ENCODE data around the gene KRTAP6-2.

KRTAP6-2 gene, protein sequence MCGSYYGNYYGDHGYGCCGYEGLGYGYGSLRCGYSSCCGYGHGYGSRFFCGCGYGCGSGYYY
- long read RNA-seq = 0 reads

DNA sequence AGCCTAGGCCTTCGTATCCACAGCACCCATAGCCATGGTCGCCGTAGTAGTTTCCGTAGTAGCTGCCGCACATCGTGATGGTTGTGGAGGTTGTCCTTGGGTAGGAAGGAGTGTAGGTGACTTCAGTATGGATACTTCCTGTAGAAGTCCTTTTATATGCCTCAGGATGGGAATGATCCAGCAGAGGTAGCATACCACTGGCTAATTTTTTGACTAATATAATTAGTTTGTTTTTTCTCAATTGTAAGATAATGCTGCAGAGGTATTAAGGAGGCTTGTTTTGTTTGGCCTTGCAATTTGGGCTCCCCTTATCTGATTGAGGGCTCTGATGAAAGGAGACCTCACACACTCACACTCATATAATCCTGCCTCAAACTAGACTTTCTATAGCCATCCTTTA lies at the start of gene KRTAP6-2:
TSS of gene KRTAP6-2 (minus strand) at position 101 of the 400 bp plus-strand sequence. CDS start at position 73, 28 bp downstream.
- TF ChIP-seq, protein P1, sequence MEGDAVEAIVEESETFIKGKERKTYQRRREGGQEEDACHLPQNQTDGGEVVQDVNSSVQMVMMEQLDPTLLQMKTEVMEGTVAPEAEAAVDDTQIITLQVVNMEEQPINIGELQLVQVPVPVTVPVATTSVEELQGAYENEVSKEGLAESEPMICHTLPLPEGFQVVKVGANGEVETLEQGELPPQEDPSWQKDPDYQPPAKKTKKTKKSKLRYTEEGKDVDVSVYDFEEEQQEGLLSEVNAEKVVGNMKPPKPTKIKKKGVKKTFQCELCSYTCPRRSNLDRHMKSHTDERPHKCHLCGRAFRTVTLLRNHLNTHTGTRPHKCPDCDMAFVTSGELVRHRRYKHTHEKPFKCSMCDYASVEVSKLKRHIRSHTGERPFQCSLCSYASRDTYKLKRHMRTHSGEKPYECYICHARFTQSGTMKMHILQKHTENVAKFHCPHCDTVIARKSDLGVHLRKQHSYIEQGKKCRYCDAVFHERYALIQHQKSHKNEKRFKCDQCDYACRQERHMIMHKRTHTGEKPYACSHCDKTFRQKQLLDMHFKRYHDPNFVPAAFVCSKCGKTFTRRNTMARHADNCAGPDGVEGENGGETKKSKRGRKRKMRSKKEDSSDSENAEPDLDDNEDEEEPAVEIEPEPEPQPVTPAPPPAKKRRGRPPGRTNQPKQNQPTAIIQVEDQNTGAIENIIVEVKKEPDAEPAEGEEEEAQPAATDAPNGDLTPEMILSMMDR (IDR thresholded peaks at IDR 0.05; ENCODE audit: insufficient read depth, low read length) = no peak
- no peak for TF ChIP-seq POLR2AphosphoS5 (IDR thresholded peaks at IDR 0.05; ENCODE audit: low read depth)
- TF ChIP-seq GABPA (IDR thresholded peaks at IDR 0.05; ENCODE audit: low read depth) = no peak
- TF ChIP-seq, protein P2, sequence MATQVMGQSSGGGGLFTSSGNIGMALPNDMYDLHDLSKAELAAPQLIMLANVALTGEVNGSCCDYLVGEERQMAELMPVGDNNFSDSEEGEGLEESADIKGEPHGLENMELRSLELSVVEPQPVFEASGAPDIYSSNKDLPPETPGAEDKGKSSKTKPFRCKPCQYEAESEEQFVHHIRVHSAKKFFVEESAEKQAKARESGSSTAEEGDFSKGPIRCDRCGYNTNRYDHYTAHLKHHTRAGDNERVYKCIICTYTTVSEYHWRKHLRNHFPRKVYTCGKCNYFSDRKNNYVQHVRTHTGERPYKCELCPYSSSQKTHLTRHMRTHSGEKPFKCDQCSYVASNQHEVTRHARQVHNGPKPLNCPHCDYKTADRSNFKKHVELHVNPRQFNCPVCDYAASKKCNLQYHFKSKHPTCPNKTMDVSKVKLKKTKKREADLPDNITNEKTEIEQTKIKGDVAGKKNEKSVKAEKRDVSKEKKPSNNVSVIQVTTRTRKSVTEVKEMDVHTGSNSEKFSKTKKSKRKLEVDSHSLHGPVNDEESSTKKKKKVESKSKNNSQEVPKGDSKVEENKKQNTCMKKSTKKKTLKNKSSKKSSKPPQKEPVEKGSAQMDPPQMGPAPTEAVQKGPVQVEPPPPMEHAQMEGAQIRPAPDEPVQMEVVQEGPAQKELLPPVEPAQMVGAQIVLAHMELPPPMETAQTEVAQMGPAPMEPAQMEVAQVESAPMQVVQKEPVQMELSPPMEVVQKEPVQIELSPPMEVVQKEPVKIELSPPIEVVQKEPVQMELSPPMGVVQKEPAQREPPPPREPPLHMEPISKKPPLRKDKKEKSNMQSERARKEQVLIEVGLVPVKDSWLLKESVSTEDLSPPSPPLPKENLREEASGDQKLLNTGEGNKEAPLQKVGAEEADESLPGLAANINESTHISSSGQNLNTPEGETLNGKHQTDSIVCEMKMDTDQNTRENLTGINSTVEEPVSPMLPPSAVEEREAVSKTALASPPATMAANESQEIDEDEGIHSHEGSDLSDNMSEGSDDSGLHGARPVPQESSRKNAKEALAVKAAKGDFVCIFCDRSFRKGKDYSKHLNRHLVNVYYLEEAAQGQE (IDR thresholded peaks at IDR 0.05; ENCODE audit: insufficient replicate concordance, low read depth) = no peak
- TF ChIP-seq SPI1 (IDR thresholded peaks at IDR 0.05; ENCODE audit: borderline replicate concordance, low read depth) = no peak
- H3K4me3 ChIP-seq (replicated peaks; ENCODE audit: insufficient read depth, low read length) = no peak within 1 kb of the TSS
- no peaks in the 10 kb centered on the region for H3K27me3 ChIP-seq (ENCODE audit: insufficient read depth, poor library complexity, severe bottlenecking)
- DNase-seq (ENCODE audit: low read depth in 1 of 2, low spot score in 1 of 2) = no peak
- H3K27ac ChIP-seq (replicated peaks) = no peak within 1 kb of the TSS

DNA sequence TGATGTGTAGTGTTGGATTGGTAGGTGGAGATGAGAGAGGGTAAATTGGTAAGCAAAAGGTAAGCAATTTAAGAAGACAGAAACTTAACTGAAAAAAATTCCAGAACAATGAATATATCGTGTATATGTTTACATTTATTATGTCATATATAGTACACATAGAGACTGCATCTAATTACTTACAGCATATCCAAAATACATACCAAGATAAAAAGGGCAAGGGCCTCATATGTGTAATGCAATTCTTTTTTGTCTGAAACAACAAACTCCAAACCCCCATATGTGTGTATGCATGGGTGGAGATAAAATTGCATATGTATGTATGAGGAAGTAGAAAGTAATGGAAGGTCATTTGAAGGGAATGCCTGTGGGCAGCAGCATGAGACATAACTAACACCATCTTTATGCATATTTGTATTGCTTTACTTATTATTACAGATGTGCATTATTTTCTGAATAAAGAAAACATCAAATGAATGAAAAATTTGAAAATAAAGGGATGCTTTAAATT lies 48.3 kb upstream of the KRTAP6-2 start:
- Histone ChIP-seq H3K4me3 (replicated peaks; ENCODE audit: insufficient read depth, low read length) (no peak overlapping the region), H3K27ac (replicated peaks) (no peak overlapping the region), H3K27me3 (ENCODE audit: insufficient read depth, poor library complexity, severe bottlenecking) (no peaks in the 10 kb centered on the region)
- TF ChIP-seq GABPA (IDR thresholded peaks at IDR 0.05; ENCODE audit: low read depth) (no peak), POLR2AphosphoS5 (IDR thresholded peaks at IDR 0.05; ENCODE audit: low read depth) (no peak), SPI1 (IDR thresholded peaks at IDR 0.05; ENCODE audit: borderline replicate concordance, low read depth) (no peak)
- TF ChIP-seq, protein P1 (IDR thresholded peaks at IDR 0.05; ENCODE audit: insufficient read depth, low read length) = no peak
- TF ChIP-seq, protein P2 (IDR thresholded peaks at IDR 0.05; ENCODE audit: insufficient replicate concordance, low read depth) = no peak
- no peak for DNase-seq (ENCODE audit: low read depth in 1 of 2, low spot score in 1 of 2)

DNA sequence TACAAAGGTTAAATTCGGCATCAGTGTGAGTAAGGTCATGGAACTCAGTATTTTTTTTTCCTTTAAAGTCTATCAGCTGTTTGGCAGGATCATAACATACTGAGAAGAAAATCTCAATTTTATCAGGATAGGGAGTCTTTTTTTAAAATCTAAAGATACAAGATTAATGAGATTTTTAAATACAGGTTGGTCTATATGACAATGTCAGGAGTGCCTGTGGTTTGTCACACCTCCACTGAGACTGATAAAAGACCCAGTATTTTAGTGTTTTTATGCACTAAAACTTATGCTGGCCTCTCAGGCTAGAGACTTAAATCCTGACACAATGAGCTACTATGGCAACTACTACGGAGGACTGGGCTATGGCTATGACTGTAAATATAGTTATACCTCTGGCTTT lies 43.9 kb upstream of the KRTAP6-2 start, which contains the start of gene KRTAP20-3:
TSS of gene KRTAP20-3 (plus strand) at position 301 of the 400 bp plus-strand sequence.
- DNase-seq (ENCODE audit: low read depth in 1 of 2, low spot score in 1 of 2) = no peak
- no peak within 1 kb of the TSS for H3K4me3 ChIP-seq (replicated peaks; ENCODE audit: insufficient read depth, low read length)
- TF ChIP-seq POLR2AphosphoS5 (IDR thresholded peaks at IDR 0.05; ENCODE audit: low read depth) (no peak), SPI1 (IDR thresholded peaks at IDR 0.05; ENCODE audit: borderline replicate concordance, low read depth) (no peak), GABPA (IDR thresholded peaks at IDR 0.05; ENCODE audit: low read depth) (no peak)
- TF ChIP-seq, protein P1 (IDR thresholded peaks at IDR 0.05; ENCODE audit: insufficient read depth, low read length) = no peak
- TF ChIP-seq, protein P2 (IDR thresholded peaks at IDR 0.05; ENCODE audit: insufficient replicate concordance, low read depth) = no peak
- no peaks in the 10 kb centered on the region for H3K27me3 ChIP-seq (ENCODE audit: insufficient read depth, poor library complexity, severe bottlenecking)
- no peak within 1 kb of the TSS for H3K27ac ChIP-seq (replicated peaks)
